Measurements from ENCODE around the gene USP19. TPM values are rescaled to one million over a fixed set of nuclear protein-coding genes. Genes with fewer than 3 reads are reported as not detected.

The USP19 gene
- total and polyA plus RNA-seq, 10 of the 15 experiments (the other 5 are each of a cell fraction or from before 2014, with no cell fraction given): 0.24 to 64.2 (median 33.2) TPM

DNA sequence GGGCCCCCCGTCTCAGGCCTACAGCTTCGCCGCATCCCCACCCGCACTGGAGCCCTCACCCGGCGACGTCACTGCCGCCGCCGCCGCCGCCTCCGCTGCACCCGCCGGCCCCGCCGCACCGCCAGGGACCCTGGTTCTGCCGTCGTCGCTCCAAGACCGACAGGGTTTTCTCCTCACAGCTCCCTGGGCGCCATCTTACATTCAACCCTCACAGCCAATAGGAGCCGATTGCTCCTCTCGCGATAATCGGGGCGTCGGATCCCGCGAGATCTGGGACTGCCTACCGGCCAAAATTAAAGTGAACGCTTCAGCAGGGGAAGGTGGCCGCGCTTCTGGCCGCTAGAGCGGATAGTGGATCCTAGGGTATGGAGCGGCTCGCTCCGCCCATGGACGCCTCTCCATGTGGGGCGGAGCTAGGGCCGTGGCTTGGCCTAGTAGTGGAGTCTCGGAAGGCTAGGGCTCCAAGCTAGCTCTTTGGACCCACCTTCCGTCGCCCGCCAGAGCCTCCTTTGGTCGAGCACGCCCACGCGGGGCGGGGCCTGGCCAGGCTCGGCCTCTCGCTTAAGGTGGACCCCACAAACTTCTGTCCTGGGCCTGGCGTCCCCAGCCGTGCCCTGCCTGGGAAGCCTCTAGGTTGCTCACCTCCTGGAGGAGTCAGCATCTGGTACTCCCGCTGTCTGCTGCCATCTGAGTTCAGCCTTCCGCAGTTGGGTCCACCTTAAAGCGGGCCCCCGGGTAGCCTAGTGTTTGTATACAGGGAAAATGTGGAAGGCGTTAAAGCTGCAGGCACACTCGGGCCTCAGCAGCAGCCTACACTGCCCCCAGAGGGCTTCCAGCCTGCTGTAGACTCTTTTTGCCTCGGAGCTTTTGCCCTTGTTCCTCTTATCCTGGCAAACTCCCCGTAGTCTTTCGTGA is 26.5 kb downstream of the USP19 start, which contains the start of gene QRICH1 (continued):
- TF ChIP-seq SRF (IDR thresholded peaks at IDR 0.05; ENCODE audit: low read depth in 2 of 2, low read length in 2 of 2): 0 out of 4 replicates have a peak, but pooled peaks of 1 of the 2 experiments have one; percentile 32
- no peak for TF ChIP-seq ZNF384 (IDR thresholded peaks at IDR 0.05; ENCODE audit: borderline replicate concordance, low read depth, low read length)
- TF ChIP-seq STAT3 (IDR thresholded peaks at IDR 0.05; ENCODE audit: low read depth, low read length): no peak
- TF ChIP-seq HCFC1 (IDR thresholded peaks at IDR 0.05; ENCODE audit: low read length): peak; percentile 53
- peak; percentile 15; the same call in 1 of the 2 replicates for TF ChIP-seq TCF12 (IDR thresholded peaks at IDR 0.05; ENCODE audit: low read depth, low read length)
- peak; percentile 80 for TF ChIP-seq NBN (IDR thresholded peaks at IDR 0.05)
- TF ChIP-seq BACH1 (IDR thresholded peaks at IDR 0.05; ENCODE audit: borderline replicate concordance): peak; percentile 78
- TF ChIP-seq SP1 (IDR thresholded peaks at IDR 0.05; ENCODE audit: low read depth, low read length): peak; percentile 80
- no peak for TF ChIP-seq GABPA (IDR thresholded peaks at IDR 0.05; ENCODE audit: low read depth)
- TF ChIP-seq HDAC6 (IDR thresholded peaks at IDR 0.05; ENCODE audit: unreplicated experiment): peak; percentile 22
- peak; percentile 100 for TF ChIP-seq BRCA1 (IDR thresholded peaks at IDR 0.05; ENCODE audit: low read depth, low read length)
- TF ChIP-seq, protein P1, sequence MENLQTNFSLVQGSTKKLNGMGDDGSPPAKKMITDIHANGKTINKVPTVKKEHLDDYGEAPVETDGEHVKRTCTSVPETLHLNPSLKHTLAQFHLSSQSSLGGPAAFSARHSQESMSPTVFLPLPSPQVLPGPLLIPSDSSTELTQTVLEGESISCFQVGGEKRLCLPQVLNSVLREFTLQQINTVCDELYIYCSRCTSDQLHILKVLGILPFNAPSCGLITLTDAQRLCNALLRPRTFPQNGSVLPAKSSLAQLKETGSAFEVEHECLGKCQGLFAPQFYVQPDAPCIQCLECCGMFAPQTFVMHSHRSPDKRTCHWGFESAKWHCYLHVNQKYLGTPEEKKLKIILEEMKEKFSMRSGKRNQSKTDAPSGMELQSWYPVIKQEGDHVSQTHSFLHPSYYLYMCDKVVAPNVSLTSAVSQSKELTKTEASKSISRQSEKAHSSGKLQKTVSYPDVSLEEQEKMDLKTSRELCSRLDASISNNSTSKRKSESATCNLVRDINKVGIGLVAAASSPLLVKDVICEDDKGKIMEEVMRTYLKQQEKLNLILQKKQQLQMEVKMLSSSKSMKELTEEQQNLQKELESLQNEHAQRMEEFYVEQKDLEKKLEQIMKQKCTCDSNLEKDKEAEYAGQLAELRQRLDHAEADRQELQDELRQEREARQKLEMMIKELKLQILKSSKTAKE (IDR thresholded peaks at IDR 0.05; ENCODE audit: low read depth, poor library complexity, severe bottlenecking): peak; percentile 75
- TF ChIP-seq ZNF24 (IDR thresholded peaks at IDR 0.05): 0 out of 2 replicates have a peak, but pooled peaks have one; percentile 49
- TF ChIP-seq, protein P2, sequence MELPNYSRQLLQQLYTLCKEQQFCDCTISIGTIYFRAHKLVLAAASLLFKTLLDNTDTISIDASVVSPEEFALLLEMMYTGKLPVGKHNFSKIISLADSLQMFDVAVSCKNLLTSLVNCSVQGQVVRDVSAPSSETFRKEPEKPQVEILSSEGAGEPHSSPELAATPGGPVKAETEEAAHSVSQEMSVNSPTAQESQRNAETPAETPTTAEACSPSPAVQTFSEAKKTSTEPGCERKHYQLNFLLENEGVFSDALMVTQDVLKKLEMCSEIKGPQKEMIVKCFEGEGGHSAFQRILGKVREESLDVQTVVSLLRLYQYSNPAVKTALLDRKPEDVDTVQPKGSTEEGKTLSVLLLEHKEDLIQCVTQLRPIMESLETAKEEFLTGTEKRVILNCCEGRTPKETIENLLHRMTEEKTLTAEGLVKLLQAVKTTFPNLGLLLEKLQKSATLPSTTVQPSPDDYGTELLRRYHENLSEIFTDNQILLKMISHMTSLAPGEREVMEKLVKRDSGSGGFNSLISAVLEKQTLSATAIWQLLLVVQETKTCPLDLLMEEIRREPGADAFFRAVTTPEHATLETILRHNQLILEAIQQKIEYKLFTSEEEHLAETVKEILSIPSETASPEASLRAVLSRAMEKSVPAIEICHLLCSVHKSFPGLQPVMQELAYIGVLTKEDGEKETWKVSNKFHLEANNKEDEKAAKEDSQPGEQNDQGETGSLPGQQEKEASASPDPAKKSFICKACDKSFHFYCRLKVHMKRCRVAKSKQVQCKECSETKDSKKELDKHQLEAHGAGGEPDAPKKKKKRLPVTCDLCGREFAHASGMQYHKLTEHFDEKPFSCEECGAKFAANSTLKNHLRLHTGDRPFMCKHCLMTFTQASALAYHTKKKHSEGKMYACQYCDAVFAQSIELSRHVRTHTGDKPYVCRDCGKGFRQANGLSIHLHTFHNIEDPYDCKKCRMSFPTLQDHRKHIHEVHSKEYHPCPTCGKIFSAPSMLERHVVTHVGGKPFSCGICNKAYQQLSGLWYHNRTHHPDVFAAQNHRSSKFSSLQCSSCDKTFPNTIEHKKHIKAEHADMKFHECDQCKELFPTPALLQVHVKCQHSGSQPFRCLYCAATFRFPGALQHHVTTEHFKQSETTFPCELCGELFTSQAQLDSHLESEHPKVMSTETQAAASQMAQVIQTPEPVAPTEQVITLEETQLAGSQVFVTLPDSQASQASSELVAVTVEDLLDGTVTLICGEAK (IDR thresholded peaks at IDR 0.05; ENCODE audit: borderline replicate concordance): peak; percentile 81
- TF ChIP-seq ZBTB4 (CRISPR knock-in tag; IDR thresholded peaks at IDR 0.05): no peak
- peak; percentile 100 for TF ChIP-seq RCOR1 (conservative IDR thresholded peaks at IDR 0.05; ENCODE audit: low read depth, low read length)
- TF ChIP-seq NR2C1 (IDR thresholded peaks at IDR 0.05): peak; percentile 39; the same call in 1 of the 2 replicates
